ENCODE measurements around the gene TFB1M. TPM values are rescaled to one million over a fixed set of nuclear protein-coding genes. Genes with fewer than 3 reads are reported as not detected.

Gene TFB1M
- total RNA-seq, 6 experiments from 2014 or later: 12.3 to 18.9 (median 16.2) TPM

DNA sequence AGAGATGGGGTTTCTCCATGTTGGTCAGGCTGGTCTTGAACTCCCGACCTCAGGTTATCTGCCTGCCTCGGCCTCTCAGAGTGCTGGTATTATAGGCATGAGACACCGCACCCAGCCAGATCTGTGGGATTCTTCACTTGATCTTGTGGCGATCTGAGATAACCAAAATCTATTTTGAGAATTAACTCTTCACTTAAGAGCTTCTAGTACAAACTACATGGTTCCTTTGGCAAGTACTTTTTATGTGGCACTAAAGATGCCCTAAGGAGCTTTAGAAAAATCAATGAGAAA lies 37.8 kb upstream of the TFB1M start:
- no peak for TF ChIP-seq POLR2A (IDR thresholded peaks at IDR 0.05)
- TF ChIP-seq, protein P1, sequence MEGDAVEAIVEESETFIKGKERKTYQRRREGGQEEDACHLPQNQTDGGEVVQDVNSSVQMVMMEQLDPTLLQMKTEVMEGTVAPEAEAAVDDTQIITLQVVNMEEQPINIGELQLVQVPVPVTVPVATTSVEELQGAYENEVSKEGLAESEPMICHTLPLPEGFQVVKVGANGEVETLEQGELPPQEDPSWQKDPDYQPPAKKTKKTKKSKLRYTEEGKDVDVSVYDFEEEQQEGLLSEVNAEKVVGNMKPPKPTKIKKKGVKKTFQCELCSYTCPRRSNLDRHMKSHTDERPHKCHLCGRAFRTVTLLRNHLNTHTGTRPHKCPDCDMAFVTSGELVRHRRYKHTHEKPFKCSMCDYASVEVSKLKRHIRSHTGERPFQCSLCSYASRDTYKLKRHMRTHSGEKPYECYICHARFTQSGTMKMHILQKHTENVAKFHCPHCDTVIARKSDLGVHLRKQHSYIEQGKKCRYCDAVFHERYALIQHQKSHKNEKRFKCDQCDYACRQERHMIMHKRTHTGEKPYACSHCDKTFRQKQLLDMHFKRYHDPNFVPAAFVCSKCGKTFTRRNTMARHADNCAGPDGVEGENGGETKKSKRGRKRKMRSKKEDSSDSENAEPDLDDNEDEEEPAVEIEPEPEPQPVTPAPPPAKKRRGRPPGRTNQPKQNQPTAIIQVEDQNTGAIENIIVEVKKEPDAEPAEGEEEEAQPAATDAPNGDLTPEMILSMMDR (IDR thresholded peaks at IDR 0.05): no peak
- DNase-seq (no peak), ATAC-seq (no peak)
- H3K4me1 ChIP-seq: no peaks in the 10 kb centered on the region
- 80% methylated on average over 4 of the region's 4 CpGs for WGBS (ENCODE audit: insufficient coverage, low coverage, low lambda C conversion rate, missing lambda C conversion rate)
- no peaks in the 10 kb centered on the region for H3K9me3 ChIP-seq
- H3K36me3 ChIP-seq: no peaks in the 10 kb centered on the region
- no peak overlapping the region for H3K27ac ChIP-seq
- intact Hi-C loops (cut with DNase I): no loop called here
- no peak overlapping the region for H3K4me3 ChIP-seq
- no peaks in the 10 kb centered on the region for H3K27me3 ChIP-seq

DNA sequence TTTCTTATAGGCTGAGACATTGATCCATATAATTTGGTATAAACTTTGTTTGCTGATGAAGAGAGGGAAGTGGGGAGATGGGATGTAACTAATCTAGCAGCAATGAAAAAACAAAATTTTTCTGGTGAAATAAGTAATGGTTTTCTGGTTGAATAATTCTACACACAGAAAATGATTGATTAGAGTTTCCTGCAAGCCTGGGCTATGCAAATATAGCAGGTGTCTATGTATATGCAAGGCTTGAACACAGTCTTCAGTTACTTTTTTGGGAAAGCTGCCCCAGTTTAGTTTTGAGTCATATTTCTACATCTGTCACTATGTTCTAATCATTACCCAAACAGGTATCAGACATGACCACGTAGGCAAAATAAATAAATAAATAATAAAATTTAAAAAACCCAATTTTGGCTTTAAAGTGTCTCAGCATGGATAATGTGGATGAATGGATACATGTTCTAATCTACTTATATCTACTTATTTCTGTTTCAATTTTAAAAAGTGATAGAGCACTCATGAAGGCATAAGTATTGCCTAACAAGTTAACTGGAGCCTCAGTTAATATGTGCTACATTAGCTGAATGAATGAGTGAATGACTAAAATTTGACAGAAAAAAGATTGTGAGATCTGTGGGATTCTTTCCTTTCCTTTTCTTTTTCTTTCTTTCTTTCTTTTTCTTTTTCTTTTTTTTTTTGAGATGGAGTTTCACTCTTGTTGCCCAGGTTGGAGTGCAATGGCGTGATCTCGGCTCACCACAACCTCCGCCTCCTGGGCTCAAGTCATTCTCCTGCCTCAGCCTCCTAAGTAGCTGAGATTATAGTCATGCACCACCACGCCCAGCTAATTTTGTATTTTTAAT lies 37.2 kb upstream of the TFB1M start:
- Histone ChIP-seq H3K4me3 (no peak overlapping the region), H3K4me1 (no peaks in the 10 kb centered on the region), H3K27me3 (no peaks in the 10 kb centered on the region), H3K9me3 (no peaks in the 10 kb centered on the region), H3K27ac (no peak overlapping the region), H3K36me3 (no peaks in the 10 kb centered on the region)
- ATAC-seq (no peak), DNase-seq (no peak)
- 65% methylated on average over 5 of the region's 5 CpGs for WGBS (ENCODE audit: insufficient coverage, low coverage, low lambda C conversion rate, missing lambda C conversion rate)
- intact Hi-C loops (cut with DNase I): no loop called here
- TF ChIP-seq, protein P1 (IDR thresholded peaks at IDR 0.05): no peak
- TF ChIP-seq POLR2A (IDR thresholded peaks at IDR 0.05): no peak

DNA sequence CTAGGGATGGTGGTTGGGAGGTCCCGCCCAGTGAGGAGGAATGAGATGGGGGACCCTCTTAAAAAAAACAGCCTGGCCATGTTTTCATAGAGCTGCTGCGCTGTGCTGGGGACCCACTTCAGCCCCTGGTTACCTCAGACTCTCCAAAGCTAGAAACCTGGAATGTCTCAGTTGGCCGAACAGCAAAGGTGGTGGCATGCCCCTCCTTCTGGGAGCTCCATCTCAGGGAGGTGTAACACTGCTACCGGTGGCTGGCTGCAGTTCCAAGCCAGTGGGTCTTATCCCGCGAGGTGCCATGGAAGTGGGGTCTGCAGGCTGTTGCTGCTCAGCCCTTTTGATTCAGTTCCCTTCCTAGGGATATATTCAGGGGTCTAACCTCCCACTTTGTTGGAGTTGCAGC lies 35.7 kb upstream of the TFB1M start:
- TF ChIP-seq POLR2A (IDR thresholded peaks at IDR 0.05): no peak
- TF ChIP-seq, protein P1 (IDR thresholded peaks at IDR 0.05): no peak
- Histone ChIP-seq H3K27ac (no peak overlapping the region), H3K4me1 (no peaks in the 10 kb centered on the region), H3K9me3 (no peaks in the 10 kb centered on the region), H3K27me3 (no peaks in the 10 kb centered on the region), H3K4me3 (no peak overlapping the region), H3K36me3 (no peaks in the 10 kb centered on the region)
- DNase-seq: no peak
- ATAC-seq: no peak
- WGBS (ENCODE audit: insufficient coverage, low coverage, low lambda C conversion rate, missing lambda C conversion rate): 71% methylated on average over 1 of the region's 6 CpGs
- intact Hi-C loops (cut with DNase I): no loop called here

- DNase-seq: no peak
- intact Hi-C loops (cut with DNase I): no loop called here
- H3K27me3 ChIP-seq: no peaks in the 10 kb centered on the region
- no peaks in the 10 kb centered on the region for H3K36me3 ChIP-seq
- TF ChIP-seq POLR2A (IDR thresholded peaks at IDR 0.05): no peak
- TF ChIP-seq, protein P1 (IDR thresholded peaks at IDR 0.05): no peak
- no peak overlapping the region for H3K4me3 ChIP-seq
- no peak for ATAC-seq
- no CpG with 5 or more reads among the region's 2 CpGs for WGBS (ENCODE audit: insufficient coverage, low coverage, low lambda C conversion rate, missing lambda C conversion rate)
- no peaks in the 10 kb centered on the region for H3K9me3 ChIP-seq
- no peaks in the 10 kb centered on the region for H3K4me1 ChIP-seq
- no peak overlapping the region for H3K27ac ChIP-seq
These were observed 34.8 kb upstream of the TFB1M start for GRCh38 chr6:155349129-155349528.

Data from right lobe of liver (tissue), 6 donors.